GM12873 (cell line): ENCODE measurements around the gene ST3GAL4.

Experiments used
- CTCF ChIP-seq: IDR thresholded peaks from 2 replicates; pipeline ENCODE4 v1.5.1; 2012; ENCODE audit warnings: low read depth, mild to moderate bottlenecking, moderate library complexity, low read length, control low read depth; ENCODE audit not compliant: insufficient read depth; ENCODE audit errors: missing control alignments

The ST3GAL4 gene

GRCh38 chr11:126406368-126406767 lies 50.9 kb downstream of the ST3GAL4 start:
- no peak for TF ChIP-seq CTCF

GRCh38 chr11:126407101-126407521 lies 51.6 kb downstream of the ST3GAL4 start:
- no peak for TF ChIP-seq CTCF

- no peak for TF ChIP-seq CTCF
Observed at GRCh38 chr11:126407682-126408288, 52.3 kb downstream of the ST3GAL4 start.

- no peak for TF ChIP-seq CTCF
Observed at GRCh38 chr11:126408496-126408895, 53.0 kb downstream of the ST3GAL4 start.

- no peak for TF ChIP-seq CTCF
Observed at GRCh38 chr11:126408901-126409619, 53.6 kb downstream of the ST3GAL4 start.

GRCh38 chr11:126409620-126409985 lies 54.1 kb downstream of the ST3GAL4 start:
- no peak for TF ChIP-seq CTCF

GRCh38 chr11:126410649-126411048 lies 55.2 kb downstream of the ST3GAL4 start:
- TF ChIP-seq CTCF, result no peak
